ENCODE measurements around the gene HES1.

DNA sequence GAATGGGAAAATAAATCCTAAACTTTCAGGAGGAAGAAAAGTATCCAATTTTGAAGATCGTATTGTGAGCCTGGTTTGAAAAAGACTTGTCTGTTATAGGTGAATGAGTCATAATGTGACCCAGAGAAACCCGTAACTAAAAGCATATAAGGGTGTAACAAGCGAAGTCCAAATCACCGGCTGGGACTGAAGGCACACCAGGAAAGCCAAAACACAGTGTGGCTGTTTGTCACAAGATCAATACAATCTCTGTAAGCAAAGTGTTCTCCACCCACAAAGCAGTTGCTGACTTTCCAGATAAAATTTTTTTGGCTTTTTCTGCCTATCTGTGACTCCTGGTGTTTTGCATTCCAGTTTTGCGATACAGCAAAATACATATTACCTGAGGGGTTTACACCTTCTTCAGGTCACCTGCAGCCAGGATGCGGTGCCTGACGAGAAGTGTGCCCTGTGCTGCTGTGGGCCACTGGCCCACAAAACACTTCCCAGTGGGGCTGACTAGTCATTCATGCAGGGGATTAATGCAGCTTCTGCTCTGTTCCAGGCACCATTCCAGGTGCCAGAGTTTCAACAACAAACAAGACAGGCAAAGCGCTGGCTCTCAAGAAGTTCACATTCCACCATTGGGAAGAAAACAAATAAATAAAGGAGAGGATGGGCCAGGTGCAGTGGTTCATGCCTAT is 14.4 kb downstream of the HES1 start:
- TF ChIP-seq, protein P1, sequence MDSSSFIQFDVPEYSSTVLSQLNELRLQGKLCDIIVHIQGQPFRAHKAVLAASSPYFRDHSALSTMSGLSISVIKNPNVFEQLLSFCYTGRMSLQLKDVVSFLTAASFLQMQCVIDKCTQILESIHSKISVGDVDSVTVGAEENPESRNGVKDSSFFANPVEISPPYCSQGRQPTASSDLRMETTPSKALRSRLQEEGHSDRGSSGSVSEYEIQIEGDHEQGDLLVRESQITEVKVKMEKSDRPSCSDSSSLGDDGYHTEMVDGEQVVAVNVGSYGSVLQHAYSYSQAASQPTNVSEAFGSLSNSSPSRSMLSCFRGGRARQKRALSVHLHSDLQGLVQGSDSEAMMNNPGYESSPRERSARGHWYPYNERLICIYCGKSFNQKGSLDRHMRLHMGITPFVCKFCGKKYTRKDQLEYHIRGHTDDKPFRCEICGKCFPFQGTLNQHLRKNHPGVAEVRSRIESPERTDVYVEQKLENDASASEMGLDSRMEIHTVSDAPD (CRISPR knock-in tag; IDR thresholded peaks at IDR 0.05): no peak
- TF ChIP-seq, protein P2, sequence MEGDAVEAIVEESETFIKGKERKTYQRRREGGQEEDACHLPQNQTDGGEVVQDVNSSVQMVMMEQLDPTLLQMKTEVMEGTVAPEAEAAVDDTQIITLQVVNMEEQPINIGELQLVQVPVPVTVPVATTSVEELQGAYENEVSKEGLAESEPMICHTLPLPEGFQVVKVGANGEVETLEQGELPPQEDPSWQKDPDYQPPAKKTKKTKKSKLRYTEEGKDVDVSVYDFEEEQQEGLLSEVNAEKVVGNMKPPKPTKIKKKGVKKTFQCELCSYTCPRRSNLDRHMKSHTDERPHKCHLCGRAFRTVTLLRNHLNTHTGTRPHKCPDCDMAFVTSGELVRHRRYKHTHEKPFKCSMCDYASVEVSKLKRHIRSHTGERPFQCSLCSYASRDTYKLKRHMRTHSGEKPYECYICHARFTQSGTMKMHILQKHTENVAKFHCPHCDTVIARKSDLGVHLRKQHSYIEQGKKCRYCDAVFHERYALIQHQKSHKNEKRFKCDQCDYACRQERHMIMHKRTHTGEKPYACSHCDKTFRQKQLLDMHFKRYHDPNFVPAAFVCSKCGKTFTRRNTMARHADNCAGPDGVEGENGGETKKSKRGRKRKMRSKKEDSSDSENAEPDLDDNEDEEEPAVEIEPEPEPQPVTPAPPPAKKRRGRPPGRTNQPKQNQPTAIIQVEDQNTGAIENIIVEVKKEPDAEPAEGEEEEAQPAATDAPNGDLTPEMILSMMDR (IDR thresholded peaks at IDR 0.05 in 2 of 3, conservative IDR thresholded peaks at IDR 0.05 in 1 of 3; ENCODE audit: insufficient read depth in 2 of 3, low read depth in 1 of 3, low read length in 3 of 3): no peak
